Prostate gland (tissue), 2 donors: Measurements from ENCODE around the gene DPYD.

Experiments
- POLR2A ChIP-seq: fragments of 450-650 bp; IDR thresholded peaks from one replicate; pipeline ENCODE4 v1.6.1; 2016; ENCODE audit warnings: antibody characterized with exemption, mild to moderate bottlenecking
- POLR2AphosphoS5 ChIP-seq: sonication (generic); formaldehyde crosslinking; IDR thresholded peaks from one replicate; pipeline ENCODE4 v1.6.1; 2017; ENCODE audit warnings: antibody characterized with exemption
- TF ChIP-seq, protein P1 (sequence below), 4 experiments: fragments of 200-600 bp in 2 of 4; fragments of 450-650 bp in 2 of 4; sonication (generic) in 2 of 4; IDR thresholded peaks; 1 replicate in 3 of 4; 2 replicates in 1 of 4; pipeline ENCODE4 v1.5.1; 2016 to 2019; ENCODE audit warnings: antibody characterized with exemption in 4 of 4, mild to moderate bottlenecking in 2 of 4, moderate library complexity in 2 of 4

DNA sequence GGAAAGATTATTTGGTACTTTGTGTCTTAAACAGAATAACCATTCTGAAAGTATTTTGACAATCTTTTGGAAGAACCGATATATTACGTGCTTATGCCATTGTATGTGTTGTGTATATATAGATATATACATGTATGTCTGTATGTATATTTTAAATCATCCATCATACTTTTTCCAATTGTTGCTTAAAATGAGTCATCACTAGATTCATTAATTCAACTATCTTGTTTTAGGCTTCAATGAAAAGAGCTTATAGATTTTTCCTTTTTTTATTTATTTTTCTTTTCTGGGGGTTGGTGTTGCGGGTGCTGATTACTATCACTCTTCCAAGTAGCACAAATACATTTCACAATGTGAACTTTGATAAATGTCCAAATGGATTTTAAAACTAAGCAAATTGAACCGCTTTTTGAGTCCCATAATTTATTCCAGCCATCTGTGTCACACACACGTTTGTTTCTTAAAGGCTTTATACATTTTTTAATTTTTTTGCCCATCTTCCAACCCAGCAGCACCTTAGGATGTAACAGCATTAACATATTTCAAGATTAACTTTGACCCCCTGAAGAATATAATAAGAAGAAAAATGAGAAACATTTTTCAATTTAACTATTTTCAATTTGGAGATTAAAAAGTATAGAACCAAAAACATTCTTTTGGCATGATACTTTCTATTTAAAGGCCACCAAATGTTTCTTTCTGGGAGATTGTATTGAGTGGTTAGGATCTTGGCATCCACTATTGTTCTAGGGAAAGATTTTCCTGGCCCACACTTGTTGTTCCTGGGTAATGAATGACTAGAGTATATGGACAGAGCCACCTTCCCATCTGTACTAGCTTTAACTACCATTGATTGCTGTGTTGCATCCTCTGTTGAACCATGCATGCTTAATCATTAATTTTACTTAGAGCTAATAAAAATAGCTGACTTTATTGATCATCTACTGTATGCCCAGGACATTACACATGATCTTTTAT, 9.3 kb upstream of the DPYD start:
- TF ChIP-seq, protein P1, sequence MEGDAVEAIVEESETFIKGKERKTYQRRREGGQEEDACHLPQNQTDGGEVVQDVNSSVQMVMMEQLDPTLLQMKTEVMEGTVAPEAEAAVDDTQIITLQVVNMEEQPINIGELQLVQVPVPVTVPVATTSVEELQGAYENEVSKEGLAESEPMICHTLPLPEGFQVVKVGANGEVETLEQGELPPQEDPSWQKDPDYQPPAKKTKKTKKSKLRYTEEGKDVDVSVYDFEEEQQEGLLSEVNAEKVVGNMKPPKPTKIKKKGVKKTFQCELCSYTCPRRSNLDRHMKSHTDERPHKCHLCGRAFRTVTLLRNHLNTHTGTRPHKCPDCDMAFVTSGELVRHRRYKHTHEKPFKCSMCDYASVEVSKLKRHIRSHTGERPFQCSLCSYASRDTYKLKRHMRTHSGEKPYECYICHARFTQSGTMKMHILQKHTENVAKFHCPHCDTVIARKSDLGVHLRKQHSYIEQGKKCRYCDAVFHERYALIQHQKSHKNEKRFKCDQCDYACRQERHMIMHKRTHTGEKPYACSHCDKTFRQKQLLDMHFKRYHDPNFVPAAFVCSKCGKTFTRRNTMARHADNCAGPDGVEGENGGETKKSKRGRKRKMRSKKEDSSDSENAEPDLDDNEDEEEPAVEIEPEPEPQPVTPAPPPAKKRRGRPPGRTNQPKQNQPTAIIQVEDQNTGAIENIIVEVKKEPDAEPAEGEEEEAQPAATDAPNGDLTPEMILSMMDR (IDR thresholded peaks at IDR 0.05), result no peak
- TF ChIP-seq POLR2A, result no peak
- no peak for TF ChIP-seq POLR2AphosphoS5
